PC-3 (cell line): Measurements from ENCODE around the gene TMEM132D. TPM values are rescaled to one million over a fixed set of nuclear protein-coding genes. Genes with fewer than 3 reads are reported as not detected.

Experiments used
- ATAC-seq: fragments of 200-7000 bp; cut with Tn5 transposase; 2 replicates; pipeline ENCODE4 v1.9.1; 2020; ENCODE audit warnings: mild to moderate bottlenecking, moderate library complexity
- BruUV-seq: library from RNA; stranded (reverse); fragments of 400-500 nt; replicated peaks from 2 replicates; lab custom pipeline; 2021; lab: Mats Ljungman, UMichigan
- CTCF ChIA-PET: fragments of 300-600 bp; sonication (Branson Sonifier 250); formaldehyde crosslinking; loops from one replicate; lab custom pipeline; 2022; ENCODE audit warnings: antibody characterized with exemption; lab: Charles Lee
- POLR2A ChIA-PET: fragments of 300-600 bp; sonication (Branson Sonifier 250); formaldehyde crosslinking; loops from one replicate; lab custom pipeline; 2022; ENCODE audit warnings: antibody characterized with exemption; ENCODE audit not compliant: unreplicated experiment; lab: Charles Lee
- DNase-seq: peaks from one replicate; pipeline ENCODE4 v3.0.0-alpha.2; 2015
- H2AFZ ChIP-seq: fragments of 300-600 bp; sonication (generic); 2 replicates; pipeline ENCODE4 v1.6.0; 2016; ENCODE audit warnings: antibody characterized with exemption, low read length
- H3F3A ChIP-seq: fragments of 300-600 bp; sonication (generic); one replicate; pipeline ENCODE4 v1.6.0; 2017; ENCODE audit warnings: antibody characterized with exemption, low read length, control low read depth, mild to moderate bottlenecking; ENCODE audit not compliant: unreplicated experiment
- H3K27ac ChIP-seq: fragments of 300-600 bp; sonication (generic); 2 replicates; pipeline ENCODE4 v1.5.1; 2016; ENCODE audit warnings: mild to moderate bottlenecking, low read length
- H3K27me3 ChIP-seq: fragments of 300-600 bp; sonication (generic); 2 replicates; pipeline ENCODE4 v1.6.1; 2016; ENCODE audit warnings: low read length, mixed read lengths
- H3K36me3 ChIP-seq: fragments of 300-600 bp; sonication (generic); 2 replicates; pipeline ENCODE4 v1.6.1; 2016; ENCODE audit warnings: low read depth, mixed run types, low read length, mixed read lengths
- H3K4me1 ChIP-seq: fragments of 300-600 bp; sonication (generic); 2 replicates; pipeline ENCODE4 v1.5.1; 2016; ENCODE audit warnings: low read length; ENCODE audit not compliant: insufficient read depth
- H3K4me2 ChIP-seq: fragments of 300-600 bp; sonication (generic); 2 replicates; pipeline ENCODE4 v1.6.0; 2016; ENCODE audit warnings: low read length
- H3K4me3 ChIP-seq: fragments of 300-600 bp; sonication (generic); 2 replicates; pipeline ENCODE4 v1.5.1; 2016; ENCODE audit warnings: mild to moderate bottlenecking, low read length, mixed read lengths
- H3K79me2 ChIP-seq: fragments of 300-600 bp; sonication (generic); 2 replicates; pipeline ENCODE4 v1.6.1; 2017; ENCODE audit warnings: low read length, mixed read lengths
- H3K9ac ChIP-seq: fragments of 300-600 bp; sonication (generic); 2 replicates; pipeline ENCODE4 v1.6.0; 2016; ENCODE audit warnings: mild to moderate bottlenecking, low read length
- H3K9me2 ChIP-seq: fragments of 300-600 bp; sonication (generic); replicated peaks from 2 replicates; pipeline ENCODE4 v1.6.1; 2016; ENCODE audit warnings: mixed run types, low read length, mixed read lengths
- H3K9me3 ChIP-seq: fragments of 300-600 bp; sonication (generic); 2 replicates; pipeline ENCODE4 v1.6.1; 2016; ENCODE audit warnings: low read length, mixed read lengths
- H4K20me1 ChIP-seq: fragments of 300-600 bp; sonication (generic); 2 replicates; pipeline ENCODE4 v1.6.1; 2016; ENCODE audit warnings: low read length, mixed read lengths
- EZH2 ChIP-seq: fragments of 300-600 bp; sonication (generic); IDR thresholded peaks from one replicate; pipeline ENCODE4 v1.6.1; 2017; ENCODE audit warnings: antibody characterized with exemption, mild to moderate bottlenecking, low read length; ENCODE audit not compliant: unreplicated experiment
- EZH2phosphoT487 ChIP-seq: fragments of 300-600 bp; sonication (generic); IDR thresholded peaks from 2 replicates; pipeline ENCODE4 v1.6.1; 2018; ENCODE audit warnings: mild to moderate bottlenecking, antibody characterized with exemption, low read length, borderline replicate concordance
- intact Hi-C: fragments of 100-400 bp; cut with micrococcal nuclease; formaldehyde crosslinking; loops from 2 replicates; pipeline ENCODE4 v1.9.0; 2023
- total RNA-seq: library from RNA; depleted of rRNA; stranded (reverse); fragments of >200 nt; gene quantifications from 2 replicates; pipeline ENCODE4 v1.2.3, GENCODE V29; 2014
- TF ChIP-seq, protein P1 (sequence below): fragments of 300-600 bp; sonication (generic); conservative IDR thresholded peaks from 2 replicates; pipeline ENCODE4 v1.5.1; 2017; ENCODE audit warnings: antibody characterized with exemption, low read depth, mild to moderate bottlenecking, low read length

TMEM132D gene
- total RNA-seq, 1 experiment from 2014 or later: not detected

DNA sequence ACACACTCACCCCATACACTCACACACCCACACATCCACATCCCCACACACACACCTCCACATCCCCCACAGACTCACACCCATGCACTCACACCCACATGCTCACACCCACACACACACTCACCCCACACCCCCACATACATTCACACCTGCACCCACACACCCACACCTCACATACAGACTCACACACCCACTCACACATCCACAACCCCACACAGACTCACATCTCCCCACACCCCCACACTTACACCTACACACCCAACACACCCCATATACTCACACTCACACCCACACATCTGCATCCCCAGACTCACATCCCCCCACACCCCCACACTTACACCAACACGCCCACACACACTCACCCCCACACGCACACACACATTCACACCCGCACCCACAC, 878.8 kb downstream of the TMEM132D start:
- no peaks in the 10 kb centered on the region for H3K9me2 ChIP-seq
- no peaks in the 10 kb centered on the region for H4K20me1 ChIP-seq
- TF ChIP-seq, protein P1, sequence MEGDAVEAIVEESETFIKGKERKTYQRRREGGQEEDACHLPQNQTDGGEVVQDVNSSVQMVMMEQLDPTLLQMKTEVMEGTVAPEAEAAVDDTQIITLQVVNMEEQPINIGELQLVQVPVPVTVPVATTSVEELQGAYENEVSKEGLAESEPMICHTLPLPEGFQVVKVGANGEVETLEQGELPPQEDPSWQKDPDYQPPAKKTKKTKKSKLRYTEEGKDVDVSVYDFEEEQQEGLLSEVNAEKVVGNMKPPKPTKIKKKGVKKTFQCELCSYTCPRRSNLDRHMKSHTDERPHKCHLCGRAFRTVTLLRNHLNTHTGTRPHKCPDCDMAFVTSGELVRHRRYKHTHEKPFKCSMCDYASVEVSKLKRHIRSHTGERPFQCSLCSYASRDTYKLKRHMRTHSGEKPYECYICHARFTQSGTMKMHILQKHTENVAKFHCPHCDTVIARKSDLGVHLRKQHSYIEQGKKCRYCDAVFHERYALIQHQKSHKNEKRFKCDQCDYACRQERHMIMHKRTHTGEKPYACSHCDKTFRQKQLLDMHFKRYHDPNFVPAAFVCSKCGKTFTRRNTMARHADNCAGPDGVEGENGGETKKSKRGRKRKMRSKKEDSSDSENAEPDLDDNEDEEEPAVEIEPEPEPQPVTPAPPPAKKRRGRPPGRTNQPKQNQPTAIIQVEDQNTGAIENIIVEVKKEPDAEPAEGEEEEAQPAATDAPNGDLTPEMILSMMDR: no peak
- TF ChIP-seq EZH2 (no peak), EZH2phosphoT487 (no peak)
- H2AFZ ChIP-seq: no peak overlapping the region
- no peak overlapping the region for H3K27ac ChIP-seq
- peaks cover 12% of the 10 kb centered on the region for H3K9me3 ChIP-seq
- no peak overlapping the region for H3K9ac ChIP-seq
- no peaks in the 10 kb centered on the region for H3K4me1 ChIP-seq
- no TSS peak for BruUV-seq
- ChIA-PET POLR2A (no interaction called here), CTCF (no interaction called here)
- no peaks in the 10 kb centered on the region for H3F3A ChIP-seq
- no peak for DNase-seq
- ATAC-seq: no peak
- H3K4me2 ChIP-seq: no peak overlapping the region
- no peaks in the 10 kb centered on the region for H3K36me3 ChIP-seq
- peaks cover 15% of the 10 kb centered on the region; the same call in 1 of the 2 replicates for H3K27me3 ChIP-seq
- no peaks in the 10 kb centered on the region for H3K79me2 ChIP-seq
- H3K4me3 ChIP-seq: no peak overlapping the region
- intact Hi-C loops: no loop called here
